ENCODE results near the gene TRMT61B.

DNA sequence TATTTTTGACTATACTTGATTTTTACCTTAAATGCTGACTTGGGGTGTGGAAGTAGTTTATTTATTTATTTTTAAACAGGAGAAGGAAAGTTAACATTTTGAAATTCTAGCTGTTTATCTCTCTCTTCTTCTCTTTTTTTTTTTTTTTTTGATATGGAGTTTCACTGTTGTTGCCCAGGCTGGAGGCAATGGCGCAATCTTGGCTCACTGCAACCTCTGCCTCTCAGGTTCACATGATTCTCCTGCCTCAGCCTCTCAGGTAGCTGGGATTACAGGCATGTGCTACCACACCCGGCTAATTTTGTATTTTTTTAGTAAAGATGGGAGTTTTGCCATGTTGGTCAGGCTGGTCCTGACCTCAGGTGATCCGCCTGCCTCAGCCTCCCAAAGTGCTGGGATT lies 35.4 kb upstream of the TRMT61B start:
- TF ChIP-seq POLR2AphosphoS5 (IDR thresholded peaks at IDR 0.05; ENCODE audit: low read depth, low read length) = no peak
- no peak for TF ChIP-seq FOXP2 (optimal IDR thresholded peaks at IDR 0.05; ENCODE audit: borderline replicate concordance, extremely low read depth, extremely low read length, insufficient read depth)
- no peak for TF ChIP-seq SIN3A (IDR thresholded peaks at IDR 0.05; ENCODE audit: borderline replicate concordance, insufficient read depth, low read length)
- TF ChIP-seq, protein P1, sequence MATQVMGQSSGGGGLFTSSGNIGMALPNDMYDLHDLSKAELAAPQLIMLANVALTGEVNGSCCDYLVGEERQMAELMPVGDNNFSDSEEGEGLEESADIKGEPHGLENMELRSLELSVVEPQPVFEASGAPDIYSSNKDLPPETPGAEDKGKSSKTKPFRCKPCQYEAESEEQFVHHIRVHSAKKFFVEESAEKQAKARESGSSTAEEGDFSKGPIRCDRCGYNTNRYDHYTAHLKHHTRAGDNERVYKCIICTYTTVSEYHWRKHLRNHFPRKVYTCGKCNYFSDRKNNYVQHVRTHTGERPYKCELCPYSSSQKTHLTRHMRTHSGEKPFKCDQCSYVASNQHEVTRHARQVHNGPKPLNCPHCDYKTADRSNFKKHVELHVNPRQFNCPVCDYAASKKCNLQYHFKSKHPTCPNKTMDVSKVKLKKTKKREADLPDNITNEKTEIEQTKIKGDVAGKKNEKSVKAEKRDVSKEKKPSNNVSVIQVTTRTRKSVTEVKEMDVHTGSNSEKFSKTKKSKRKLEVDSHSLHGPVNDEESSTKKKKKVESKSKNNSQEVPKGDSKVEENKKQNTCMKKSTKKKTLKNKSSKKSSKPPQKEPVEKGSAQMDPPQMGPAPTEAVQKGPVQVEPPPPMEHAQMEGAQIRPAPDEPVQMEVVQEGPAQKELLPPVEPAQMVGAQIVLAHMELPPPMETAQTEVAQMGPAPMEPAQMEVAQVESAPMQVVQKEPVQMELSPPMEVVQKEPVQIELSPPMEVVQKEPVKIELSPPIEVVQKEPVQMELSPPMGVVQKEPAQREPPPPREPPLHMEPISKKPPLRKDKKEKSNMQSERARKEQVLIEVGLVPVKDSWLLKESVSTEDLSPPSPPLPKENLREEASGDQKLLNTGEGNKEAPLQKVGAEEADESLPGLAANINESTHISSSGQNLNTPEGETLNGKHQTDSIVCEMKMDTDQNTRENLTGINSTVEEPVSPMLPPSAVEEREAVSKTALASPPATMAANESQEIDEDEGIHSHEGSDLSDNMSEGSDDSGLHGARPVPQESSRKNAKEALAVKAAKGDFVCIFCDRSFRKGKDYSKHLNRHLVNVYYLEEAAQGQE (IDR thresholded peaks at IDR 0.05; ENCODE audit: insufficient read depth in 1 of 2, low read depth in 2 of 2, low read length in 2 of 2) = no peak

All from PFSK-1 (cell line).